HG03039 (cell line): ENCODE data around the gene SORCS3.

Source experiments
- ATAC-seq: cut with Tn5 transposase; IDR thresholded peaks from one replicate; pipeline ENCODE4 v1.9.1; 2021; ENCODE audit warnings: mild to moderate bottlenecking, moderate library complexity; ENCODE audit not compliant: unreplicated experiment

Gene SORCS3

GRCh38 chr10:105071980-105072379 lies 430.9 kb downstream of the SORCS3 start:
- ATAC-seq: no peak

DNA sequence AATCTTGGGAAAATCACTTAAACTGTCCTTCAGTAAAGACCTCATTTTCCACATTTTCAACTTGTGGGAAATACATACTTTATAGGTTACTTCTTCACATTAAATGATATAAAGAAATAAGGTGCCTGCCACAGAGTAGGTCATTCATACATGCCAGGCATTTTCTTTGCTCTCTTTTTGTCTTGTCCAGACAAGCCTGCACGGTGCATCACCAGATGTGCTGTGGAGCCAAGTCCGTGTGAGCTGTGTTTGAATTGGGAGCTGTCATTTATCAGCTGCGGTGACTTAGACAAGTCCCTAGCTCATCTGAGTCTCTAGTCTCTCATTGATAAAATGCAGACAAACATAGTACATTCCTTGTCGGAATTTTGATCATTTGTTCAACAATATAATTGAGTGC lies 432.9 kb downstream of the SORCS3 start:
- no peak for ATAC-seq

GRCh38 chr10:105075031-105075430 lies 433.9 kb downstream of the SORCS3 start:
- no peak for ATAC-seq

DNA sequence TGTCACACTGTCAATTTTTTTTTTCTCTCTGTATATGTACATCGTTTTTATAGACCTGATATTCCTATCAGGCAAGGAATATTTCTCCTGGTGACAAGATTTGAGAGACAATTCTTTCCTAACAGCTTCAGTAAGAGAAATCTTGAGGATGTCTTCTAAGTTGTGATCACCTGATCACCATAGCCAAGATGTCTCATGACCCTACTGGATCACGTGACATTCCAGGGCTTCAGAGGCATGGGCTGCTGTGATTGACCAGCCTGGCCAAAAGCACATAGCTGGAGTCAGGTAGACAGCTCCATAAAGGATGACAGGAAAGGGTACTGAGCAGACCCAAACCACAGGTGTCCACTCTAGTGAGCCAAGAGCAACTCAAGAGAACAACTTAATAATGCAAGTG lies 444.9 kb downstream of the SORCS3 start:
- ATAC-seq: no peak

- no peak for ATAC-seq
Measured at GRCh38 chr10:105094048-105094447, 453.0 kb downstream of the SORCS3 start.

DNA sequence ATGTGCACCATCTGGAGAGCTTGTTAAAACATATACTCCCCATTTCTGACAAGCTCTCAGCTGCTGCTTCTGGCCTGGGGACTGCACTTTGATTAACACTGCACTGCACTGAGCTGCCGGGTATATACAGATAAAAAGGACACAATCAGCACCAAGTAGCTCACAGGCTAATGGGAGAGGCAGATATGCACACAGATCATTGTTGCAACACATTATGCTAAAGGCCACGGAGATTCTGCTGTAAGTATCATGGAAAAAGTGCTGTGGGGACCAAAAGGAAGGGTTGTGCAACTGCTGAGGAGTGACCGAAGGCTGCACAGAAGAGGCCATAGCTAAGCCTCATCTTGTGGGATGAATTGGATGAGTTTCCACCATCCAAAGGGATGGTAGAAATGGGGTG lies 455.2 kb downstream of the SORCS3 start:
- ATAC-seq: no peak

- ATAC-seq: no peak
Measured at GRCh38 chr10:105102977-105103376, 461.9 kb downstream of the SORCS3 start.

GRCh38 chr10:105104297-105104696 lies 463.2 kb downstream of the SORCS3 start:
- no peak for ATAC-seq

- no peak for ATAC-seq
Measured at GRCh38 chr10:105109164-105109563, 468.1 kb downstream of the SORCS3 start.

- ATAC-seq: no peak
Measured at GRCh38 chr10:105112862-105113261, 471.8 kb downstream of the SORCS3 start.

GRCh38 chr10:105113666-105114065 lies 472.6 kb downstream of the SORCS3 start:
- ATAC-seq: no peak

DNA sequence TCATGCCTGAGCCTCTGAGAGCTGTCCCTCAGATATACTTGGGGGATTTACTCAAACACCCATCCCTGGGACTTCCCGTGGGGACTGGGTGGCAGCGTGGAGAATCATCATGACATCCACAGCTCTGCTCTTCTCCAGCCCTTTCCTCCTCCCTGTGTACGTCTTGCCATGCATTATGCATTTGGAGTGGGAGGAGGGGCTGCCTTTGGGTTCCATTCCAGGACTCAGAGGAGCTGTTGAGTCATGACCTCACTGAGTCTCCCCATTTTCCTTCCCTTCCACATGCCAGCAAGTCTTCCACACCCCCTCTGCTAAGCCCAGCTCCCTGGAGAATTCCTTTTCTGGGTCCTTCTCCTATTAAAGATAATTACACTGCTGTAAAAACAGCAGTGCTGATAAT lies 480.7 kb downstream of the SORCS3 start:
- no peak for ATAC-seq

GRCh38 chr10:105128111-105128510 lies 487.0 kb downstream of the SORCS3 start:
- ATAC-seq: no peak

- ATAC-seq: no peak
Measured at GRCh38 chr10:105138358-105138757, 497.3 kb downstream of the SORCS3 start.

GRCh38 chr10:105139363-105139896 lies 498.3 kb downstream of the SORCS3 start:
- ATAC-seq: no peak

- no peak for ATAC-seq
Measured at GRCh38 chr10:105140600-105140999, 499.5 kb downstream of the SORCS3 start.

DNA sequence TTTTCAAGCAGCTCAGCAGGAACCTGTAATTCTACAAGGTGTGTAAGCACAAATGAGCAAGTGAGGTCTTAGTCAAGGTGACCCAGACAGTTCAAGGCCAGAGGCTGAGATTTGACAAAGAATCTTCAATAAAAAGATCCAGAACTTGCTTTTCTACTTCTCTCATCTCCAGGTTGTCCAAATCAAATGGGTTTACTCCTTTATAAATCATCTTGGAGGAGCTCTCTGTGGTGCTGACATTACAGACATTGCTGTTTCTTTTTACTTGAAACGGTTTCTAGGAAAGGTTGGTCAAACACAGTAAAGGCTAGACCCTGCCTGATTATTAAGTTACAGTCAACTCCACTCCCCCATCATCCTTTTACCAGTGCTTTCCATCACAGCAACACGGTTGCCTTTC lies 504.6 kb downstream of the SORCS3 start:
- ATAC-seq: no peak

- no peak for ATAC-seq
Measured at GRCh38 chr10:105146436-105146835, 505.3 kb downstream of the SORCS3 start.

GRCh38 chr10:105148456-105148855 lies 507.4 kb downstream of the SORCS3 start:
- no peak for ATAC-seq

DNA sequence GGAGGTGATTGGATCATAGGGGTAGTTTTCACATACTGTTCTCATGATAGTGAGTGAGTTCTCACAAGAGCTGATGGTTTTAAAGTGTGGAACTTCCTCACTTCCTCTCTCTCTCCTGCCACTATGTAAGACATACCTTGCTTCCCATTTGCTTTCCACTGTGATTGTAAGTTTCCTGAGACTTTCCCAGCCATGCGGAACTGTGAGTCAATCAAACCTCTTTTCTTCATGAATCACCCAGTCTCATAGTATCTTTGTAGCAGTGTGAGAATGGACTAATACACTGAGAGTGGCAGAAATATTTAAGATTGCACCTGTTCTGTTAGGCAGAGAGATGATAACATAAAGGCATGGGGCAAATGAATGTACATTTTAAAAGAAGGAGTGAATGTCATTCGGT lies 507.8 kb downstream of the SORCS3 start:
- no peak for ATAC-seq

- no peak for ATAC-seq
Measured at GRCh38 chr10:105149371-105149891, 508.3 kb downstream of the SORCS3 start.

GRCh38 chr10:105150259-105150880 lies 509.3 kb downstream of the SORCS3 start:
- ATAC-seq: no peak

GRCh38 chr10:105154736-105155135 lies 513.6 kb downstream of the SORCS3 start:
- no peak for ATAC-seq
